HCT116 (cell line): ENCODE measurements around the gene ANKDD1A. TPM values are rescaled to one million over a fixed set of nuclear protein-coding genes. Genes with fewer than 3 reads are reported as not detected.

ENCODE experiments used
- ATAC-seq: fragments of 200-7000 bp; cut with Tn5 transposase; 2 replicates; pipeline ENCODE4 v1.9.1; 2020; ENCODE audit warnings: mild to moderate bottlenecking, moderate library complexity
- BruUV-seq: library from RNA; stranded (reverse); fragments of 400-500 nt; replicated peaks from 2 replicates; lab custom pipeline; 2021; lab: Mats Ljungman, UMichigan
- CTCF ChIA-PET: fragments of 300-600 bp; sonication (Branson Sonifier 250); formaldehyde crosslinking; loops from one replicate; lab custom pipeline; 2021; ENCODE audit warnings: antibody characterized with exemption; lab: Charles Lee
- POLR2A ChIA-PET: fragments of 300-600, 350-600 bp; sonication (Branson Sonifier 250); formaldehyde crosslinking; loops from one replicate; lab custom pipeline; 2021; ENCODE audit warnings: antibody characterized with exemption; lab: Charles Lee
- RAD21 ChIA-PET, 2 experiments: fragments of 300-600 bp; sonication (Branson Sonifier 250); formaldehyde crosslinking; loops; one replicate each; lab custom pipeline; 2023; ENCODE audit warnings: low total read pairs in 2 of 2; ENCODE audit not compliant: uncharacterized antibody in 2 of 2, unreplicated experiment in 2 of 2, low non-redundant PET in 1 of 2; lab: Charles Lee
- DNase-seq: peaks from one replicate; pipeline ENCODE4 v3.0.0-alpha.2; 2010; ENCODE audit warnings: low read depth, low spot score
- H2AFZ ChIP-seq: fragments of 200-600 bp; shearing (Covaris generic), sonication (generic); 2 replicates; pipeline ENCODE4 v1.6.1; 2017; ENCODE audit warnings: low read depth, mixed run types, mixed read lengths, antibody characterized with exemption, low read length; ENCODE audit not compliant: poor library complexity, severe bottlenecking
- H3K27ac ChIP-seq: 2 replicates; pipeline ENCODE4 v1.5.1; 2012; ENCODE audit warnings: low read depth, low read length
- H3K27me3 ChIP-seq: fragments of 200-600 bp; sonication (generic); 2 replicates; pipeline ENCODE4 v1.6.1; 2016; ENCODE audit warnings: mixed run types, low read length, mixed read lengths; ENCODE audit not compliant: insufficient read depth
- H3K36me3 ChIP-seq, 2 experiments: fragments of 200-500 bp in 1 of 2; fragments of 200-600 bp in 1 of 2; sonication (Bioruptor generic) in 1 of 2; sonication (generic) in 1 of 2; 2 replicates each; pipeline versions ENCODE4 v1.5.1 to v1.6.1; 2014 to 2016; ENCODE audit warnings: low read length in 2 of 2, inconsistent platforms in 1 of 2, mixed read lengths in 1 of 2, mixed run types in 1 of 2; ENCODE audit not compliant: insufficient read depth in 2 of 2, control insufficient read depth in 1 of 2
- H3K4me1 ChIP-seq, 2 experiments: fragments of 200-600 bp in 1 of 2; sonication (generic) in 1 of 2; 2 replicates each; pipeline versions ENCODE4 v1.5.1 to v1.6.1; 2012 to 2017; ENCODE audit warnings: low read length in 2 of 2, inconsistent platforms in 1 of 2, mild to moderate bottlenecking in 1 of 2, mixed read lengths in 1 of 2, mixed run types in 1 of 2, moderate library complexity in 1 of 2; ENCODE audit not compliant: insufficient read depth in 2 of 2, control insufficient read depth in 1 of 2
- H3K4me2 ChIP-seq: fragments of 200-600 bp; sonication (generic); 2 replicates; pipeline ENCODE4 v1.6.1; 2017; ENCODE audit warnings: mixed run types, low read length, mixed read lengths
- H3K4me3 ChIP-seq, 2 experiments: fragments of 200-600 bp in 1 of 2; sonication (generic) in 1 of 2; replicated peaks in 1 of 2; 2 replicates each; pipeline ENCODE4 v1.5.1; 2011 to 2016; ENCODE audit warnings: low read length in 2 of 2, control low read depth in 1 of 2, low read depth in 1 of 2, mild to moderate bottlenecking in 1 of 2, mixed read lengths in 1 of 2, mixed run types in 1 of 2
- H3K79me2 ChIP-seq: fragments of 200-600 bp; sonication (generic); 2 replicates; pipeline ENCODE4 v1.6.1; 2017; ENCODE audit warnings: mild to moderate bottlenecking, mixed run types, low read length, moderate library complexity, mixed read lengths; ENCODE audit not compliant: insufficient read depth
- H3K9ac ChIP-seq: fragments of 200-600 bp; sonication (generic); 2 replicates; pipeline ENCODE4 v1.6.1; 2016; ENCODE audit warnings: low read length, mixed read lengths
- H3K9me2 ChIP-seq: fragments of 200-600 bp; sonication (generic), shearing (Covaris generic); 2 replicates; pipeline ENCODE4 v1.6.1; 2017; ENCODE audit warnings: mixed run types, mild to moderate bottlenecking, moderate library complexity; ENCODE audit not compliant: insufficient read depth
- H3K9me3 ChIP-seq, 2 experiments: fragments of 200-500 bp in 1 of 2; fragments of 200-600 bp in 1 of 2; sonication (Bioruptor generic) in 1 of 2; sonication (generic) in 1 of 2; 2 replicates each; pipeline ENCODE4 v1.6.1; 2014 to 2017; ENCODE audit warnings: low read length in 2 of 2, mixed read lengths in 2 of 2, inconsistent platforms in 1 of 2, low read depth in 1 of 2, mild to moderate bottlenecking in 1 of 2, mixed run types in 1 of 2, moderate library complexity in 1 of 2; ENCODE audit not compliant: control insufficient read depth in 1 of 2, insufficient read depth in 1 of 2
- H4K20me1 ChIP-seq: fragments of 200-600 bp; sonication (generic), shearing (Covaris generic); 2 replicates; pipeline ENCODE4 v1.6.1; 2017; ENCODE audit warnings: mixed run types, mild to moderate bottlenecking, moderate library complexity; ENCODE audit not compliant: insufficient read depth
- ATF3 ChIP-seq: IDR thresholded peaks from 2 replicates; pipeline ENCODE4 v1.6.1; 2012
- ELF1 ChIP-seq: IDR thresholded peaks from 2 replicates; pipeline ENCODE4 v1.6.1; 2012; ENCODE audit warnings: low read depth, borderline replicate concordance
- JUND ChIP-seq: IDR thresholded peaks from 2 replicates; pipeline ENCODE4 v1.6.1; 2012
- RAD21 ChIP-seq: IDR thresholded peaks from 2 replicates; pipeline ENCODE4 v1.6.1; 2012; ENCODE audit warnings: low read depth, mild to moderate bottlenecking
- SIN3A ChIP-seq: IDR thresholded peaks from 2 replicates; pipeline ENCODE4 v1.6.1; 2012; ENCODE audit warnings: low read depth
- SRF ChIP-seq: IDR thresholded peaks from 2 replicates; pipeline ENCODE4 v1.6.1; 2012; ENCODE audit warnings: low read depth
- TCF7L2 ChIP-seq: IDR thresholded peaks from 2 replicates; pipeline ENCODE4 v1.7.0; 2011; ENCODE audit warnings: borderline replicate concordance, inconsistent platforms; ENCODE audit not compliant: insufficient read depth, insufficient read length; ENCODE audit errors: extremely low read depth
- ZBTB33 ChIP-seq: IDR thresholded peaks from 2 replicates; pipeline ENCODE4 v1.6.1; 2011; ENCODE audit warnings: mild to moderate bottlenecking, low read length, moderate library complexity; ENCODE audit not compliant: insufficient replicate concordance; ENCODE audit errors: extremely low read depth
- intact Hi-C: fragments of 100-400 bp; cut with micrococcal nuclease; formaldehyde crosslinking; loops from 2 replicates; pipeline ENCODE4 v1.10.0; 2022
- total RNA-seq: library from RNA; stranded (reverse); gene quantifications from one replicate; pipeline ENCODE4 v1.2.1, GENCODE V29; 2021; ENCODE audit not compliant: unreplicated experiment

The ANKDD1A gene
- total RNA-seq, 1 experiment from 2014 or later = 8.1 TPM

DNA sequence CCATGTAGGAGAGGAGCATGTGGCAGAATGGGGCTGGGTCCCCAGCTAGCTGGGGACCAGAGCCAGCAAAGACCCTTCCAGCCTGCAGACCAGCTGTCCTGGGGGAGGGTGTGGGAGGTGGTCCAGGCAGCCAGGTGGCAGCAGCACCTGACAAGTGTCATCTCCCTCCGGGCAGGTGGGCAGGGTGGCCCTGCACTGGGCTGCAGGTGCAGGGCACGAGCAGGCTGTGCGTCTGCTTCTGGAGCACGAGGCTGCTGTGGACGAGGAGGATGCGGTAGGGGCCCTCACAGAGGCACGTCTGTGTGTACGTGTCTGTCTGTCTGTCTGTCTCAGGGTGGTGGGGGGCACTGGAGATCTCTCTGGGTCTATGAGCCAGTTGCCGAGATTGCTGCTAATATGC lies 5.5 kb downstream of the ANKDD1A start:
- H3K9me2 ChIP-seq = no peaks in the 10 kb centered on the region
- H3K79me2 ChIP-seq = 0 out of 2 replicates have a peak, but pooled peaks cover 5% of the 10 kb centered on the region
- POLR2A ChIA-PET = no interaction called here
- no peaks in the 10 kb centered on the region for H3K36me3 ChIP-seq
- no peak overlapping the region for H3K9ac ChIP-seq
- intact Hi-C loops = no loop called here
- no peaks in the 10 kb centered on the region for H3K27me3 ChIP-seq
- no peak overlapping the region for H3K27ac ChIP-seq
- H3K4me2 ChIP-seq = no peak overlapping the region
- DNase-seq (no peak), ATAC-seq (no peak)
- no TSS peak for BruUV-seq
- TF ChIP-seq ELF1 (no peak), SRF (no peak), JUND (no peak)
- H4K20me1 ChIP-seq = no peaks in the 10 kb centered on the region
- CTCF ChIA-PET = no interaction called here
- RAD21 ChIA-PET = no interaction called here
- H2AFZ ChIP-seq = no peak overlapping the region
- H3K4me3 ChIP-seq = no peak overlapping the region
- peaks cover 2 to 15% of the 10 kb centered on the region in 2 experiments; a peak in 2 of 4 replicates for H3K4me1 ChIP-seq
- no peaks in the 10 kb centered on the region for H3K9me3 ChIP-seq

GRCh38 chr15:64919721-64920120 lies 8.0 kb downstream of the ANKDD1A start:
- Histone ChIP-seq H3K9me3 (no peaks in the 10 kb centered on the region), H3K4me3 (no peak overlapping the region), H3K36me3 (no peaks in the 10 kb centered on the region), H2AFZ (no peak overlapping the region), H3K27ac (no peak overlapping the region), H3K27me3 (no peaks in the 10 kb centered on the region), H3K9me2 (no peaks in the 10 kb centered on the region), H3K9ac (no peak overlapping the region), H3K79me2 (no peaks in the 10 kb centered on the region)
- intact Hi-C loops = no loop called here
- DNase-seq = no peak
- ATAC-seq = no peak
- ChIA-PET POLR2A (no interaction called here), CTCF (no interaction called here), RAD21 (no interaction called here)
- BruUV-seq = no TSS peak
- TF ChIP-seq RAD21 = no peak
- no peak for TF ChIP-seq ATF3
- no peak for TF ChIP-seq SIN3A
- no peak for TF ChIP-seq TCF7L2
- TF ChIP-seq ZBTB33 = no peak
- TF ChIP-seq, all 23 proteins: peak for 0
- H4K20me1 ChIP-seq = no peaks in the 10 kb centered on the region
- H3K4me2 ChIP-seq = no peak overlapping the region
- peaks cover 0 to 10% of the 10 kb centered on the region in 2 experiments; a peak in 1 of 4 replicates for H3K4me1 ChIP-seq
